HG03442 (cell line): Measurements from ENCODE around the gene GALNT10.

Experiments used
- ATAC-seq: cut with Tn5 transposase; IDR thresholded peaks from one replicate; pipeline ENCODE4 v1.9.1; 2021; ENCODE audit warnings: mild to moderate bottlenecking, moderate library complexity; ENCODE audit not compliant: unreplicated experiment

The GALNT10 gene

GRCh38 chr5:154202379-154203260 is 12.1 kb downstream of the GALNT10 start:
- peak; percentile 91 for ATAC-seq

- no peak for ATAC-seq
These were observed 13.5 kb downstream of the GALNT10 start for GRCh38 chr5:154203798-154204578.

- no peak for ATAC-seq
These were observed 15.0 kb downstream of the GALNT10 start for GRCh38 chr5:154205441-154206117.

GRCh38 chr5:154206311-154206710 is 15.8 kb downstream of the GALNT10 start:
- no peak for ATAC-seq

- ATAC-seq, result no peak
These were observed 16.7 kb downstream of the GALNT10 start for GRCh38 chr5:154207204-154207603.

- ATAC-seq, result no peak
These were observed 19.1 kb downstream of the GALNT10 start for GRCh38 chr5:154209591-154210081.

- ATAC-seq, result no peak
These were observed 19.6 kb downstream of the GALNT10 start for GRCh38 chr5:154210163-154210562.

- ATAC-seq, result no peak
These were observed 21.3 kb downstream of the GALNT10 start for GRCh38 chr5:154211641-154212390.

- ATAC-seq, result no peak
These were observed 23.1 kb downstream of the GALNT10 start for GRCh38 chr5:154213592-154213991.

GRCh38 chr5:154214371-154215106 is 24.0 kb downstream of the GALNT10 start:
- ATAC-seq, result peak; percentile 87

- ATAC-seq, result no peak
These were observed 25.2 kb downstream of the GALNT10 start for GRCh38 chr5:154215571-154216325.

- ATAC-seq, result no peak
These were observed 26.9 kb downstream of the GALNT10 start for GRCh38 chr5:154217462-154217861.

- no peak for ATAC-seq
These were observed 28.3 kb downstream of the GALNT10 start for GRCh38 chr5:154218786-154219185.

- ATAC-seq, result no peak
These were observed 30.1 kb downstream of the GALNT10 start for GRCh38 chr5:154220625-154221024.

- peak; percentile 73 for ATAC-seq
These were observed 30.9 kb downstream of the GALNT10 start for GRCh38 chr5:154221371-154221896.

GRCh38 chr5:154222414-154222813 is 31.9 kb downstream of the GALNT10 start:
- no peak for ATAC-seq

GRCh38 chr5:154223320-154223719 is 32.8 kb downstream of the GALNT10 start:
- ATAC-seq, result no peak

GRCh38 chr5:154227090-154227489 is 36.6 kb downstream of the GALNT10 start:
- no peak for ATAC-seq

GRCh38 chr5:154228696-154229095 is 38.2 kb downstream of the GALNT10 start:
- peak; percentile 96 for ATAC-seq
